HUDEP-2 (cell line): ENCODE data around the gene PEX3.
A peak's percentile ranks its signal among the peaks of the same experiment; 100 is the strongest.
"Not testable (repeated sequence)": the region's sequence is repeated elsewhere in the genome, so short reads cannot be mapped to it uniquely, and the experiment has no call there.

Experiments used
- DNase-seq, 76 experiments: peaks; one replicate each; lab custom pipeline; 2025; ENCODE audit not compliant: unreplicated experiment in 76 of 76; lab: John Stamatoyannopoulos, UW

PEX3 gene

GRCh38 chr6:143505111-143505510 is 54.5 kb downstream of the PEX3 start:
- no peak for DNase-seq

- DNase-seq, result no peak
These were observed 54.9 kb downstream of the PEX3 start for GRCh38 chr6:143505537-143505936.

GRCh38 chr6:143506199-143506598 is 55.6 kb downstream of the PEX3 start:
- DNase-seq, result no peak

- no peak for DNase-seq
These were observed 56.0 kb downstream of the PEX3 start for GRCh38 chr6:143506620-143507019.

GRCh38 chr6:143507358-143508145 is 56.9 kb downstream of the PEX3 start:
- DNase-seq, result no peak

GRCh38 chr6:143510326-143510725 is 59.7 kb downstream of the PEX3 start:
- DNase-seq, result not testable (repeated sequence)

GRCh38 chr6:143510991-143511891 is 60.6 kb downstream of the PEX3 start, which contains the start of gene FUCA2:
FUCA2 (minus strand) TSS chr6:143511720; CDS start chr6:143511634, 86 bp downstream.
- DNase-seq, result peak in 75 of 76 experiments; percentile 27 to 93 (median 76)

GRCh38 chr6:143513410-143513809 is 62.8 kb downstream of the PEX3 start:
- DNase-seq, result peak in 39 of 76 experiments; percentile 4 to 68 (median 35)

GRCh38 chr6:143515061-143515760 is 64.6 kb downstream of the PEX3 start:
- DNase-seq, result peak in 21 of 76 experiments; percentile 9 to 64 (median 30)

GRCh38 chr6:143515766-143516355 is 65.3 kb downstream of the PEX3 start:
- DNase-seq, result no peak

- no peak for DNase-seq
These were observed 66.3 kb downstream of the PEX3 start for GRCh38 chr6:143516690-143517446.

- no peak for DNase-seq
These were observed 66.8 kb downstream of the PEX3 start for GRCh38 chr6:143517447-143517773.

GRCh38 chr6:143522039-143522600 is 71.5 kb downstream of the PEX3 start:
- DNase-seq, result no peak

GRCh38 chr6:143525356-143525755 is 74.8 kb downstream of the PEX3 start:
- DNase-seq, result no peak

GRCh38 chr6:143527677-143528076 is 77.1 kb downstream of the PEX3 start:
- DNase-seq, result no peak

- no peak for DNase-seq
These were observed 77.7 kb downstream of the PEX3 start for GRCh38 chr6:143528164-143528811.

- DNase-seq, result peak in 15 of 76 experiments; percentile 5 to 47 (median 18)
These were observed 78.5 kb downstream of the PEX3 start for GRCh38 chr6:143529095-143529494.

- DNase-seq, result no peak
These were observed 81.3 kb downstream of the PEX3 start for GRCh38 chr6:143531720-143532499.
